Right cardiac atrium (tissue), 5 donors: ENCODE measurements around the gene CARMIL3. TPM values are rescaled to one million over a fixed set of nuclear protein-coding genes. Genes with fewer than 3 reads are reported as not detected.
"Not testable (repeated sequence)": the region's sequence is repeated elsewhere in the genome, so short reads cannot be mapped to it uniquely, and the experiment has no call there.

Source experiments
- ATAC-seq, 2 donors: fragments of 200-7000 bp; cut with Tn5 transposase; one replicate each; pipeline versions ENCODE4 v1.8.0 to v1.9.1; 2020; ENCODE audit warnings: moderate library complexity in 2 of 2, mild to moderate bottlenecking in 1 of 2
- DNase-seq, 3 donors: peaks; one replicate each; pipeline ENCODE4 v3.0.0-alpha.2; 2020
- H3K27ac ChIP-seq: one replicate; pipeline ENCODE4 v1.5.1; 2013; ENCODE audit warnings: mild to moderate bottlenecking, low read length, control low read depth, moderate library complexity
- H3K27me3 ChIP-seq: one replicate; pipeline ENCODE4 v1.6.1; 2013; ENCODE audit not compliant: control insufficient read depth, insufficient read depth
- H3K4me1 ChIP-seq: one replicate; pipeline ENCODE4 v1.6.1; 2013; ENCODE audit warnings: low read length; ENCODE audit not compliant: control insufficient read depth, insufficient read depth
- H3K4me3 ChIP-seq: one replicate; pipeline ENCODE4 v1.5.1; 2013; ENCODE audit warnings: low read length, control low read depth
- H3K9me3 ChIP-seq: one replicate; pipeline ENCODE4 v1.6.1; 2013; ENCODE audit warnings: low read length; ENCODE audit not compliant: control insufficient read depth
- WGBS: extraction: QIAGEN DNeasy Blood & Tissue Kit; methylation state at CpG from one replicate; pipeline ENCODE4 v1.1.7; 2013; 5-methylcytosine and 5-hydroxymethylcytosine counted together
- intact Hi-C, 4 donors: fragments of 100-400 bp; cut with DNase I; formaldehyde crosslinking; loops; one replicate each; pipeline versions ENCODE4 v1.11.0 to v1.14.0; 2022 to 2023
- long read RNA-seq, 4 donors: library from polyadenylated mRNA; unstranded; transcript quantifications; one replicate each; pipeline ENCODE4 v2.0.0, GENCODE V29; 2020 to 2021
- polyA plus RNA-seq: library from polyadenylated mRNA; stranded (reverse); fragments of 200-250 nt; gene quantifications from one replicate; pipeline ENCODE4 v1.2.3, GENCODE V29; 2013
- total RNA-seq, 4 donors: library from RNA; stranded (reverse); fragmentation: NEBNext Ultra II Directional; extraction: Animal tissue kit (Norgen Biotek cat#: 25700); gene quantifications; one replicate each; pipeline ENCODE4 v1.2.1, GENCODE V29; 2021
- donor health status: healthy with polysubstance abuse.
- donor health status: DM: no; HTN: yes; CAD: no.
- donor health status: DM: no; HTN: no; CAD: no.
- donor health status: DM: no; HTN: yes; CAD: no; lungs with severe emphysema.
- donor health status: DM: yes; HTN: yes; CAD: no.

The CARMIL3 gene
- total RNA-seq (under 1 TPM; 0.17 to 0.45 (median 0.17) TPM), polyA plus RNA-seq (0.18 TPM)
- long read RNA-seq, donor 1, partial matches to known transcripts = 0 of 1 reads
- long read RNA-seq, donor 1, other reads (novel, unspliced or antisense) = 1 of 1 reads
- long read RNA-seq, donor 2 = 0 reads
- long read RNA-seq, donor 3 = 0 reads
- long read RNA-seq, donor 4 = 0 reads

DNA sequence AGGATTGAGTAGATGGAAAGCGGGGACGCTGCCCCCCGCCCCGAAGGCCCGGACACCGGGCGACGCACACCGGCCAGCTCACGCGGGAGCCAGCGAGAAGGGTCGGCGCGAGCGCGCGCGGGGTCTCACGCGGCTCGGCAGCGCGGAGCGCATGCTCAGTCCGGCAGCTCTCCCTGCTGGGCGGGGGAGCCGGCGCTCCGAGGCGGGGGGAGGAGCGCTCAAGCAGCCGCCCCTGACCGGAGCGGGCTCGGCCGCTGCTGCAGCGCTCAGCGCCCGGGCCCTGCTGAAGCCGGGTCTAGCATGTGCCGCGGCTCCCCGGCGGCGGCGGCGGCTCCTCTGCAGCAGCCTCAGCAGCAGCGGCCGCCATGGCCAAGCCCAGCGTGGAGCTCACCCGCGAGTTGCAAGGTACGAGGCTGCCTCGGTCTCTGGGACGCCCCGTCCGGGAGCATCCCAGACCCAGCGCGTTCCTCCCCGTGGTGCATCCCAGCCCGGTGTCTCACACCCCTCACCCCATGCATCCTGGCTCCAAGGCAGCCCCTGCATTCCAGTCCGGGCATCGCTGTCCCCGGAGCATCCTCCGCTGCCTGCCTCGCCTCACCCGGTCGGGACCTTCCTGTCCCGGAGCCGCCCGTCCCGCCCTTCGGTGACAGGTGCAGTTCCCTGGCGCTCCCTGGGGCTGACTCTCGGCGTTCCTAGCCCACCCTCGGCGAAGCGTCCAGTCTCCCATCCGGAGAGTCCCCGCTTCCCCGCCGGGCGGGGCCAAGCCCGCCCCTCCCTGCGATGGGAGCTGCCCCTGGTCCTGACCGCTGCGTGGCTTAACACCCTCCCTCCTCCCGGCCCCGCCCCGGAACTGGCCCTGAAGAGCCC, at the start of gene CARMIL3:
CARMIL3 (plus strand) TSS at position 221 of the 867 bp plus-strand sequence; CDS start at position 366, 145 bp downstream.
- no peak within 1 kb of the TSS for H3K27ac ChIP-seq
- DNase-seq = peak; percentile 70 to 89 (median 89)
- no peaks in the 10 kb centered on the region for H3K27me3 ChIP-seq
- H3K9me3 ChIP-seq = no peaks in the 10 kb centered on the region
- intact Hi-C loops = loop anchor here in 2 of 4 donors (10.0 kb wide), 1 partner anchor 53 kb away; no protein-coding TSS in a partner anchor
- WGBS = under 1% methylated on average over 92 of the region's 92 CpGs
- no peaks in the 10 kb centered on the region for H3K4me1 ChIP-seq
- ATAC-seq = peak; percentile 91 to 94
- peak within 1 kb of the TSS; percentile 52 for H3K4me3 ChIP-seq

GRCh38 chr14:24006471-24006816, 45.4 kb upstream of the CARMIL3 start:
- H3K27me3 ChIP-seq, H3K4me1 ChIP-seq, DNase-seq, H3K27ac ChIP-seq, H3K9me3 ChIP-seq, intact Hi-C loops: not testable (repeated sequence)
- peak; percentile 55 to 69 for ATAC-seq
- 6% methylated on average over 6 of the region's 15 CpGs for WGBS
- peak overlapping the region; percentile 44 for H3K4me3 ChIP-seq

- WGBS = 8% methylated on average over 54 of the region's 62 CpGs
- H3K27ac ChIP-seq, H3K27me3 ChIP-seq, H3K4me1 ChIP-seq, intact Hi-C loops, H3K9me3 ChIP-seq: not testable (repeated sequence)
- peak overlapping the region; percentile 44 for H3K4me3 ChIP-seq
- peak; percentile 94 to 96 for ATAC-seq
- DNase-seq = peak in 2 of 3 donors; percentile 87 to 91
These were observed 44.8 kb upstream of the CARMIL3 start for GRCh38 chr14:24006817-24007652.

GRCh38 chr14:24011051-24011450, 40.8 kb upstream of the CARMIL3 start:
- Histone ChIP-seq H3K4me1 (no peaks in the 10 kb centered on the region), H3K9me3 (no peaks in the 10 kb centered on the region), H3K4me3 (no peak overlapping the region), H3K27me3 (no peaks in the 10 kb centered on the region), H3K27ac (no peak overlapping the region)
- ATAC-seq (no peak), DNase-seq (no peak)
- intact Hi-C loops = loop anchor here in 3 of 4 donors (5.0 kb wide), 1 partner anchor 81 kb away; the partner anchor contains the start of gene PCK2 (in 3 of the 3)
- WGBS = 79% methylated on average over 2 of the region's 2 CpGs

DNA sequence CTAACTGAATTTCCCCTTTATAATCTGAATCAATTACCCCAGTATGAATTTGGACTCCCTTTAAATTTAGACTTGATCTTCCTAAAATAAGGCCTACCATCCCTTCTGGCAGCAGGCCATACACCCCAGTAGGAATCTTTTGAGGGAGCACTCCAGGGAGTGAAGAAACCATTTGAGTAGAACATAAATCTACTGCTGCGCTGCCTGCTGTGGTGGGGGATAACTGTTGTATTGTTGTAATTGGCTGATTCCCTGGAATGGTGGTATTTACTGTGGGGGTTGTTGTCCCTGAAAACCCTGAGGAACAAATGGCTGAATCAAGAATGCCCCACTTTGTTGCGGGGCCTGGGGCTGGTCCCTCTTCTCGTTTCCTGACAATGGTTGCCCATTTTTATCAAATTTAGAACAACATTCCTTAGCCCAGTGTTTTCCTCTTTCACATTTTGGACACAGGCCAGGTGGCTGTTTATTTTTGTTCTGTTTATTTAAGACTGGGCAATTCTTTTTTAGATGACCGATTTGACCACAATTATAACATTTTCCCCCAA, 39.0 kb upstream of the CARMIL3 start:
- intact Hi-C loops = loop anchor here (2.0 to 5.0 kb wide), 2 partner anchors 78 to 80 kb away; partner anchors contain the start of gene PCK2 (in 3 of the 4)
- 50% methylated on average over 4 of the region's 4 CpGs for WGBS
- not testable (repeated sequence) for H3K9me3 ChIP-seq, H3K4me3 ChIP-seq, H3K27me3 ChIP-seq, H3K4me1 ChIP-seq, H3K27ac ChIP-seq, DNase-seq, ATAC-seq

- Histone ChIP-seq H3K27ac (no peak overlapping the region), H3K9me3 (no peaks in the 10 kb centered on the region), H3K4me3 (no peak overlapping the region), H3K27me3 (no peaks in the 10 kb centered on the region), H3K4me1 (no peaks in the 10 kb centered on the region)
- DNase-seq (no peak), ATAC-seq (peak; percentile 66 to 88)
- intact Hi-C loops = loop anchor here (2.0 to 5.0 kb wide), 2 partner anchors 77 to 78 kb away; partner anchors contain the start of gene PCK2 (in 3 of the 4)
- 21% methylated on average over 12 of the region's 12 CpGs for WGBS
These were observed 37.9 kb upstream of the CARMIL3 start for GRCh38 chr14:24013654-24014514.

- not testable (repeated sequence) for H3K4me3 ChIP-seq, DNase-seq, H3K27ac ChIP-seq, ATAC-seq, H3K27me3 ChIP-seq, H3K4me1 ChIP-seq, H3K9me3 ChIP-seq
- intact Hi-C loops = loop anchor here in 3 of 4 donors (2.0 to 5.0 kb wide), 2 partner anchors 43 kb away; no protein-coding TSS in a partner anchor
- WGBS = 98% methylated on average over 6 of the region's 6 CpGs
These were observed 36.1 kb upstream of the CARMIL3 start for GRCh38 chr14:24015745-24016144.

- not testable (repeated sequence) for H3K4me3 ChIP-seq, DNase-seq, H3K27ac ChIP-seq, H3K4me1 ChIP-seq, H3K9me3 ChIP-seq, H3K27me3 ChIP-seq, ATAC-seq
- intact Hi-C loops = loop anchor here in 1 of 4 donors (5.0 kb wide), 1 partner anchor 47 kb away; no protein-coding TSS in a partner anchor
These were observed 32.8 kb upstream of the CARMIL3 start for GRCh38 chr14:24018978-24019377.

DNA sequence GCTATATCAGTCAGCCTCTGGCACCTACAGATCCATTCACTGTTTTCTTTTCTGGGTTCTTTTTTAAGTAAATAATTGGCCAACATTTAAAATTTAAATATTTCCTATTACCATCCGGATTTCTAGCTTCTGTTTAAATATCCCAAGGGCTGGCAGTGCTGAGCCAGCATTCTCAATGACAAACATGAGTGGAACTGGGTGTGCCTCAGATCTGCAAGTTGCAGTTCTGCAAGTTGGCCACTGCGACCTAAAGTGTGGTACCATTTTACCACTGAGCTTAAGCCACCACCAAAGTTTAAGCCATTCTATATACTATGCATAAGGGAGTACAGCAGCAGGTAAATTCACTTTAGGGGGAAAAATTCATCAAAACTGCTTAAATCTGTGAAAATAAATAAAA, 31.9 kb upstream of the CARMIL3 start:
- intact Hi-C loops = loop anchor here in 1 of 4 donors (5.0 kb wide), 1 partner anchor 48 kb away; no protein-coding TSS in a partner anchor

More for the DNA sequence above, 31.9 kb upstream of the CARMIL3 start:
- H3K27me3 ChIP-seq, H3K9me3 ChIP-seq, H3K4me3 ChIP-seq, H3K27ac ChIP-seq, H3K4me1 ChIP-seq: not testable (repeated sequence)
- 49% methylated on average over 2 of the region's 2 CpGs for WGBS
- peak; percentile 41 to 43 for ATAC-seq
- DNase-seq = peak in 1 of 3 donors; percentile 61
